Mucosa of stomach (tissue), 1 donor: ENCODE measurements around the gene PRDX2.

Experiments used
- H3K27me3 ChIP-seq: one replicate; pipeline ENCODE4 v1.7.0; 2013; ENCODE audit warnings: mild to moderate bottlenecking, low read length; ENCODE audit not compliant: control insufficient read depth, insufficient read depth
- H3K36me3 ChIP-seq: one replicate; pipeline ENCODE4 v1.7.0; 2013; ENCODE audit warnings: low read length; ENCODE audit not compliant: control insufficient read depth, insufficient read depth
- H3K4me1 ChIP-seq: one replicate; pipeline ENCODE4 v1.7.0; 2013; ENCODE audit warnings: mild to moderate bottlenecking, low read length; ENCODE audit not compliant: control insufficient read depth, insufficient read depth
- H3K4me3 ChIP-seq: one replicate; pipeline ENCODE4 v1.7.0; 2013; ENCODE audit warnings: low read length
- H3K9ac ChIP-seq: one replicate; pipeline ENCODE4 v1.7.0; 2013; ENCODE audit warnings: mild to moderate bottlenecking, low read length, moderate library complexity
- H3K9me3 ChIP-seq: one replicate; pipeline ENCODE4 v1.7.0; 2013; ENCODE audit warnings: mild to moderate bottlenecking, low read length, moderate library complexity; ENCODE audit not compliant: control insufficient read depth
- donor health status: Pancreatic carcinoma.

The PRDX2 gene

GRCh38 chr19:12766051-12766521, 35.5 kb downstream of the PRDX2 start:
- no peaks in the 10 kb centered on the region for H3K9me3 ChIP-seq
- no peaks in the 10 kb centered on the region for H3K27me3 ChIP-seq
- no peaks in the 10 kb centered on the region for H3K36me3 ChIP-seq
- H3K9ac ChIP-seq: no peak overlapping the region
- H3K4me1 ChIP-seq: no peaks in the 10 kb centered on the region
- no peak overlapping the region for H3K4me3 ChIP-seq

DNA sequence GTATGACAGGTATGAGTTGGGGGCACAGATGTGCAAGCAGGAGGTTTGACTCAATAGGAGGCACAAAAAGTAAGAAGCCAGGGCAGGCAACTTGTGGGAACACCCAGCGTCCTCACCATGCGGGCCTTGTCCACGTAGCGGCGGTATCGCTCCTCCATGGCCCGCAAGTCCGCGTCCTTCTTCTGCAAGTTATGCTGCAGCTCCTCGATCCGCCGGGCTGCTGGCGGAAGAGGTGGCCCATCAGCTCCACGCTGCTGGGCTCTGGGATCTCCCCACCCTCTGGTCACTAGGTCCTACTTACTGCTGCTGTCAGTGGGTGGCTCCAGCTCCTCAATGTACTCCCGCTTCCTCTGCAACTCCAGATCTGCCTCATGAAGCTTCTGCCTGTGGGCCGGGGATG, 36.9 kb downstream of the PRDX2 start:
- no peaks in the 10 kb centered on the region for H3K9me3 ChIP-seq
- no peak overlapping the region for H3K4me3 ChIP-seq
- no peaks in the 10 kb centered on the region for H3K36me3 ChIP-seq
- no peaks in the 10 kb centered on the region for H3K27me3 ChIP-seq
- no peaks in the 10 kb centered on the region for H3K4me1 ChIP-seq
- no peak overlapping the region for H3K9ac ChIP-seq

DNA sequence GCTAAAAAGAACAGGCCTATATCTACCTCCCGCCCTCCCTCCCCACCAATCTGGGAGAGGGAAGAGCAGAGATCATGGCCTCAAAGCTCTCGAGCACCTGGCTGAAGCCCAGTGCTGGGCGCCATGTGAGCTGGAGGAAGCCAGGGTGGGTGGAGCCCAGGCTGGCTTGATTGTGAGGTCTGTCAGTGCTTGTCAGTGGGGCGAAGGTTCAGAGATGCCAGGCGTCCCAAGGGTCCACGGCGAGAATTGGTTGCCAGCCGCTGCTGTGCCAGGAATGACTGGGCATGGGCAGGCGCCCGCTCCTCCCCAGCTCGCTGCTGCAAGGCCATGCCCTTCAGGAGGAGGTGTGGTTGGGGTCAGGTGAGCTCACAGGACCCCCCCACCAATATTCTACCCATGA, 38.5 kb downstream of the PRDX2 start:
- Histone ChIP-seq H3K4me1 (peaks cover under 1% of the 10 kb centered on the region), H3K4me3 (no peak overlapping the region), H3K9ac (no peak overlapping the region), H3K27me3 (no peaks in the 10 kb centered on the region), H3K9me3 (no peaks in the 10 kb centered on the region), H3K36me3 (no peaks in the 10 kb centered on the region)

- Histone ChIP-seq H3K36me3 (no peaks in the 10 kb centered on the region), H3K4me3 (no peak overlapping the region), H3K9me3 (no peaks in the 10 kb centered on the region), H3K27me3 (no peaks in the 10 kb centered on the region), H3K9ac (no peak overlapping the region), H3K4me1 (peaks cover 10% of the 10 kb centered on the region)
Observed at GRCh38 chr19:12759686-12760085, 41.9 kb downstream of the PRDX2 start.

- Histone ChIP-seq H3K36me3 (no peaks in the 10 kb centered on the region), H3K9me3 (no peaks in the 10 kb centered on the region), H3K9ac (peak overlapping the region; percentile 31), H3K27me3 (peaks cover 6% of the 10 kb centered on the region), H3K4me3 (no peak overlapping the region), H3K4me1 (peaks cover 10% of the 10 kb centered on the region)
Observed at GRCh38 chr19:12757544-12758274, 43.9 kb downstream of the PRDX2 start.

DNA sequence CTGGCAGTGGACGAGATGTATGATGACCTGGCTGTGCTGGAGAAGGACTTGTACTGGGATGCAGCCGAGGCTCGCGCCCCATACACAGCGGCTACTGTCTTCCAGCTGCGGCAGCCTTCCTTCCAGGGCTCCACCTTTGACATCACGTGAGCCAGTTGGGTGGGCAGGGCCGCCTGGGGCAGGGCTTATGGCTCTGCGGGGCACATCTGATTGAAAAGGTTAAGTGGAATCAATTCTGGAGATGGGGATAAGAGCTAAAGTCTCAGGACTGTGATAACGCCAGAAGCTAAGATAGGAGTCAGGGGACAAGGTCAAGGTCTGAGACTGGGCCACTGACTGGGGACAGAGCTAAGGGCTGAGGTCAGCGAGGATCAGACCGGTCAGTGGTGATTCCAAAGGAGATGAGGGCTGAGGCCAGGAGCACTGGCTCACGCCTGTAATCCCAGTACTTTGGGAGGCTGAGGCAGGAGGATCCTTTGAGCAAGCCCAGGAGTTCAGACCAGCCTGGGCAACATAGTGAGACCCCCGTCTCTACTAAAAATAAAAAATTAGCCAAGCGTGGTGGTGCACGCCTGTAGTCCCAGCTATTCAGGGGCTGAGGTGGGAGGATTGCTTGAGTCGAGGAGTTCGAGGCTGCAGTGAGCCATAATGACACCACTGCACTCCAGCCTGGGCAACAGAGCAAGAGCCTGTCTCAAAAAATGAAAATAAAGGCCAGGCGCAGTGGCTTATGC, 45.3 kb downstream of the PRDX2 start:
- H3K4me1 ChIP-seq: peaks cover 10% of the 10 kb centered on the region
- no peaks in the 10 kb centered on the region for H3K9me3 ChIP-seq
- no peak overlapping the region for H3K4me3 ChIP-seq
- H3K36me3 ChIP-seq: no peaks in the 10 kb centered on the region
- peaks cover 11% of the 10 kb centered on the region for H3K27me3 ChIP-seq
- H3K9ac ChIP-seq: no peak overlapping the region

- H3K9me3 ChIP-seq: no peaks in the 10 kb centered on the region
- H3K36me3 ChIP-seq: no peaks in the 10 kb centered on the region
- no peak overlapping the region for H3K4me3 ChIP-seq
- peaks cover 10% of the 10 kb centered on the region for H3K4me1 ChIP-seq
- H3K9ac ChIP-seq: no peak overlapping the region
- peaks cover 23% of the 10 kb centered on the region for H3K27me3 ChIP-seq
Observed at GRCh38 chr19:12754465-12755196, 47.0 kb downstream of the PRDX2 start.

DNA sequence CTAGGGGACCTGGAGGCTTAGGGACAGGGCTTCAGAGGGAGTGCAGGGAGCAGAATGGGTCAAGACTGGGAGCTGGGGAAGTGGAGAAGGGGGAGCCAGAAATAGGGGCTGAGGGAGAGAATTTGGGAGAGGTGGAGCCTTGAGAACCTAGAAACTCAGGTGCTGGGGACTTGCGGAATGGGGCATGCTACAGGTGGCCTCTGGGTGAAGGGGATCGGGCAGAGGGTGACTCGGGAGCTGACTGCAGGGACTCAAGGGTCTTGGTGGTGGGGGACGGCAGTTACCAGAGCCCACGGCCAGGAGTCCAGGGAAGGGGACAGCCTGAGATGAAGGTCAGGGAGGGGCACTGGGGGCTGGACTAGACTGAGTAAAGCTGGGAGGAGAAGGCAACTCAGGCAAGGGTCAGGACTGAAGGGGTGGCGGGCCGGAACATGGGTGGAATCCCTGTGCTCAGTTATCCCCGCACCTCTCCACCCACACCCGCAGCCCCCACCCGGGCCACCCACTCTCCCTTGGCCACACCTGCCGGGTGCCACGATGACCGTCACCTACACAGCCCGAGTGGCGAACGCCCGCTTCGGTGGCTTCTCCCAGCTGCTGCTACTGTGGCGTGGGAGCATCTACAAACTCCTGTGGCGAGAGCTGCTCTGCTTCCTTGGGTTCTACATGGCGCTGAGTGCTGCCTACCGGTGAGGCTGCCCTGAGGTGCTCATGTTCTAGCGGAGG, 49.4 kb downstream of the PRDX2 start:
- H3K4me1 ChIP-seq: no peaks in the 10 kb centered on the region
- no peak overlapping the region for H3K4me3 ChIP-seq
- peaks cover 23% of the 10 kb centered on the region for H3K27me3 ChIP-seq
- H3K9me3 ChIP-seq: no peaks in the 10 kb centered on the region
- no peak overlapping the region for H3K9ac ChIP-seq
- H3K36me3 ChIP-seq: peaks cover 2% of the 10 kb centered on the region

DNA sequence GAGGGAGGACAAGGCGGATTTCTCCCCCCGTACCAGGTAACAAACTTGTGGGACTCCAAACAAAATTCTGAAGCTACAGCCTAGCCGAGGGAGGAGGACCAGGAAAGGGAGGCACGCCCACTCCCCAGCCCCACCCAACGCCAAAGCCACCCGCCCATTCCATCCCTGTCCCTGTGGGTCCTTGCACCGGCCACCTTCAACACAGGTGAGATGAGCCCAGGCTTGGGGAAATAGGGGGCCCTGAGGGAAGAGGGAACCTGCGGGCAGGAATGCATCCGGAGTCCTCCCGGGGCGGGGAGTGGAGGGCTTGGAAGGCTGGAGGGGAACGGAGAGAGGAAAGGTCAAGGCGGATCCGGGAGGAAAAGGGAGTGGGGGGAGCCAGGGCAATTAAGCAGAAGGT, 50.0 kb downstream of the PRDX2 start, which contains the start of gene BEST2:
Gene BEST2 (plus strand): TSS at position 157 of the 400 bp plus-strand sequence. CDS start 802 bp downstream, outside the sequence.
- Histone ChIP-seq H3K9me3 (no peaks in the 10 kb centered on the region), H3K4me3 (no peak within 1 kb of the TSS), H3K4me1 (no peaks in the 10 kb centered on the region), H3K9ac (no peak within 1 kb of the TSS), H3K36me3 (peaks cover 4% of the 10 kb centered on the region), H3K27me3 (peaks cover 23% of the 10 kb centered on the region)

DNA sequence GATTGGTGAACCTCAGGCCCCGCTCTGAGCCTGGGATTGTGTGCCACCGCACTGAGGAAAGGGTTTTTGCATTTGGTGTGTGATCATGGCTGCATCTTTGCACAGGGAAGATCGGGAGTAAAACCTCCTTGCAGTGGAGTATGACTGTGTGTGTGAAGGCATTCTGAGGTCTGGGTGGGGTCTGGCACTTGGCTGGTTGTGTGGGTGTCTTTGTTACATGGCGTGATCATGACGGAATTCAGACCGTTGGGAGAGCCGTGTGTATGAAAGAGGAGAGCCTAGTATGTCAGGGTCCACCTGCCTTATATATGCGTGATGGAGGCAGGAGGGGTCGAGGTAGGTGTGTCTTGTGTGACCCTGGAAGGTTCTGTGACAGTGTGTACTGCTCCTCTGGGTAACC, 50.7 kb downstream of the PRDX2 start:
- H3K4me1 ChIP-seq: no peaks in the 10 kb centered on the region
- H3K36me3 ChIP-seq: peaks cover 4% of the 10 kb centered on the region
- peaks cover 23% of the 10 kb centered on the region for H3K27me3 ChIP-seq
- H3K9me3 ChIP-seq: no peaks in the 10 kb centered on the region
- no peak overlapping the region for H3K9ac ChIP-seq
- H3K4me3 ChIP-seq: no peak overlapping the region

DNA sequence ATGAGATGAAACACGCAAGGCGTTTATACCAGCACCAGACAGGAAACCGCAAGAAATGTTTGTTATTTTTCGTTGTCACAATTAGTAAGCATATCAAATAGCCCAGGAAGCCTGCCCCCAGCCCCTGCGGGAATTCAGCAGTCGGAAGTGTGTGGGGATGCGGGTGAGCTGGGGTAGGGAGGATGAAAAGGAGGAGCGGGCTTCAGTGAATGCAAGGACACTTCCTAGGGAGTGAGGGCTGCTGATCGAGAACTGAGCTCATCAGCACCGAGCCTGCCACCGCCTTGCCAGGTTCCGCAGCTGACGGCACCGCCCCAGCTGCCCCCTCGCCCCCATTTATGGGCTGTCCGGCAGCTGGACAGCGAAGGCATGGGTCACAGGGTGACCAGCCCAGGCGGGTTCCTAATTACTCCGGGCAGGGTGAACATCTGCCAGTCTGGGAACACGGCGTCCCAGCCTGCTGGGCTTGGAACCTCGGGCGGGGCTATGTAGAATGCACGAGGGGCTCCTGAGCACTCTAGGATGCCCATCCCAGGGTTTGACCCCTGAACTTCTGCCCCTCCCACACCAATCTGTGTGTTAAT, 51.6 kb downstream of the PRDX2 start:
- Histone ChIP-seq H3K4me3 (no peak overlapping the region), H3K9me3 (no peaks in the 10 kb centered on the region), H3K4me1 (no peaks in the 10 kb centered on the region), H3K9ac (no peak overlapping the region), H3K36me3 (peaks cover 4% of the 10 kb centered on the region), H3K27me3 (peaks cover 23% of the 10 kb centered on the region)
